ENCODE data around the gene SPAG17.

- TF ChIP-seq CTCF (IDR thresholded peaks at IDR 0.05; ENCODE audit: low read depth, low read length, poor library complexity, severe bottlenecking) (no peak), EZH2phosphoT487 (IDR thresholded peaks at IDR 0.05; ENCODE audit: borderline replicate concordance, low read length) (no peak)
These were observed 25.2 kb upstream of the SPAG17 start for GRCh38 chr1:118210051-118210722.

All from DOHH2 (cell line).